Vagina (tissue), 2 donors: ENCODE results near the gene CDH13. TPM values are rescaled to one million over a fixed set of nuclear protein-coding genes. Genes with fewer than 3 reads are reported as not detected.

Source experiments
- DNase-seq, 2 donors: peaks; one replicate each; pipeline ENCODE4 v3.0.0-alpha.2; 2017; ENCODE audit errors: extremely low spot score in 2 of 2
- H3K27ac ChIP-seq: fragments of 200-600 bp; sonication (generic); one replicate; pipeline ENCODE4 v1.5.1; 2019
- H3K27me3 ChIP-seq: fragments of 200-600 bp; sonication (generic); one replicate; pipeline ENCODE4 v1.5.1; 2019
- H3K36me3 ChIP-seq, 2 donors: fragments of 200-600 bp; sonication (generic); one replicate each; pipeline ENCODE4 v1.5.1; 2017 to 2019
- H3K4me1 ChIP-seq: fragments of 200-600 bp; sonication (generic); one replicate; pipeline ENCODE4 v1.5.1; 2019
- H3K4me3 ChIP-seq, 2 donors: fragments of 200-600 bp; sonication (generic); 1 replicate in 1 of 2; 2 replicates in 1 of 2; pipeline ENCODE4 v1.5.1; 2016 to 2019
- H3K9me3 ChIP-seq: fragments of 200-600 bp; sonication (generic); one replicate; pipeline ENCODE4 v1.5.1; 2019
- POLR2A ChIP-seq, 2 donors: fragments of 450-650 bp; IDR thresholded peaks; one replicate each; pipeline ENCODE4 v1.6.1; 2017; ENCODE audit warnings: antibody characterized with exemption in 2 of 2, mild to moderate bottlenecking in 2 of 2, moderate library complexity in 2 of 2
- POLR2AphosphoS5 ChIP-seq, 2 donors: sonication (generic); formaldehyde crosslinking; IDR thresholded peaks; one replicate each; pipeline ENCODE4 v1.9.0; 2017; ENCODE audit warnings: antibody characterized with exemption in 2 of 2, mild to moderate bottlenecking in 2 of 2, low read depth in 1 of 2; ENCODE audit not compliant: insufficient read depth in 1 of 2
- intact Hi-C: fragments of 100-400 bp; cut with DNase I; formaldehyde crosslinking; loops from one replicate; pipeline ENCODE4 v1.15.1; 2023
- total RNA-seq: library from RNA; depleted of rRNA; stranded (reverse); fragments of >200 nt; gene quantifications from one replicate; pipeline ENCODE4 v1.2.3, GENCODE V29; 2016
- TF ChIP-seq, protein P1 (sequence below), 3 experiments: fragments of 450-650 bp in 2 of 3; fragments of 200-600 bp in 1 of 3; sonication (generic) in 1 of 3; IDR thresholded peaks; one replicate each; pipeline ENCODE4 v1.5.1; 2017 to 2019; ENCODE audit warnings: antibody characterized with exemption in 3 of 3, mild to moderate bottlenecking in 2 of 3, moderate library complexity in 2 of 3

Gene CDH13
- total RNA-seq, 1 donor from 2014 or later = 123 TPM

DNA sequence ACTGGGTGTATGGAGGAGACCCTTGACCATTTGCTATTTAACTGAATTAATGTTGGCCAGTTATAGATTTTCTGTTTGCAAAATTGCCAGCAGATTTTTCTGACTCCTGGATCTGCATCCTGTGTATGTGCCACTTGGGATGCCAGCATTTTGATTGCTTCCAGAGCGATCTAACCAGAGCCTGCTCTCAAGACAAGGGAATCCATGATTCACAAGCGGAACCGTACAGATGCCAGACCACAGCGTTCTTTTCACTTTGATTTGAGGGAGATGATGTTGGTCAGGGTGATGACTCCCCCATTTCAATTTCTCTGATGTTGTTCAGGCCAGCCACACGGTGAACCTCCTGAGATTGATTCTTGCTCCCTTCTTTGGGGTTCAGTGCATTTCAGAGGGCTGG, 228.7 kb downstream of the CDH13 start:
- H3K4me3 ChIP-seq = no peak overlapping the region
- no peaks in the 10 kb centered on the region for H3K27me3 ChIP-seq
- intact Hi-C loops = no loop called here
- no peak for TF ChIP-seq POLR2AphosphoS5 (IDR thresholded peaks at IDR 0.05; ENCODE audit: insufficient read depth in 1 of 2, low read depth in 1 of 2)
- no peaks in the 10 kb centered on the region for H3K4me1 ChIP-seq
- no peaks in the 10 kb centered on the region for H3K9me3 ChIP-seq
- DNase-seq = no peak
- H3K36me3 ChIP-seq = no peaks in the 10 kb centered on the region
- no peak overlapping the region for H3K27ac ChIP-seq

DNA sequence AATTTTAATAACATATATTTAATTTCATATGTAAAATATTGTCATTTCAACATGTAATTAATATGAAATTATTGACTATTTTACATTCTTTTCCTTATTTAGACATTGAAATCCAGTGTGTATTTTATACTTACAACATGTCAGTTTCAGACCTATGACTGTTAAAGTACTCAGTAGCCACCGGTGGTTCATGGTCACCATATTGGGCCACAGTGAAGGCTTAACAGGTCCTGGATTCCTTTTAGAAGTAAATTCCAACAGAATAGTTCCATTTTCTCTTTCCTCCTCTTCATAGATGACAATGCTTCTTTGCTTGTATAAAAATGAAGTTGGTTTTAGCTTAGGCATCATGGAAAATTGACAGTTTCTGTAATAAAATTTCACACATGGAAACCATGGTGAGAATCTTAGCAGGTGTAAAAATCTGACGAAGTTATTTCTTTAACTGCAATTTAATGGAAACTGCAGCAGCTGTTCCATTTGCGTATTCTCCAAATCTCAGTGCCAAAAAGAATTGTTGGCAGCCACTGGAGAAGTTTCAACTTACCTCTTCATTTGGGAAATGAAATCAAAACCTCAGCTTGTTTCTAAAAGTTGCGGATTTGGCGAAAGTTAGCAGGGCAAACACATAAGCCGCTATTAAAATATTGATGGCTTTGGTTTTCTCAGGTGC, 231.1 kb downstream of the CDH13 start:
- TF ChIP-seq POLR2AphosphoS5 (IDR thresholded peaks at IDR 0.05; ENCODE audit: insufficient read depth in 1 of 2, low read depth in 1 of 2) = no peak
- TF ChIP-seq, protein P1, sequence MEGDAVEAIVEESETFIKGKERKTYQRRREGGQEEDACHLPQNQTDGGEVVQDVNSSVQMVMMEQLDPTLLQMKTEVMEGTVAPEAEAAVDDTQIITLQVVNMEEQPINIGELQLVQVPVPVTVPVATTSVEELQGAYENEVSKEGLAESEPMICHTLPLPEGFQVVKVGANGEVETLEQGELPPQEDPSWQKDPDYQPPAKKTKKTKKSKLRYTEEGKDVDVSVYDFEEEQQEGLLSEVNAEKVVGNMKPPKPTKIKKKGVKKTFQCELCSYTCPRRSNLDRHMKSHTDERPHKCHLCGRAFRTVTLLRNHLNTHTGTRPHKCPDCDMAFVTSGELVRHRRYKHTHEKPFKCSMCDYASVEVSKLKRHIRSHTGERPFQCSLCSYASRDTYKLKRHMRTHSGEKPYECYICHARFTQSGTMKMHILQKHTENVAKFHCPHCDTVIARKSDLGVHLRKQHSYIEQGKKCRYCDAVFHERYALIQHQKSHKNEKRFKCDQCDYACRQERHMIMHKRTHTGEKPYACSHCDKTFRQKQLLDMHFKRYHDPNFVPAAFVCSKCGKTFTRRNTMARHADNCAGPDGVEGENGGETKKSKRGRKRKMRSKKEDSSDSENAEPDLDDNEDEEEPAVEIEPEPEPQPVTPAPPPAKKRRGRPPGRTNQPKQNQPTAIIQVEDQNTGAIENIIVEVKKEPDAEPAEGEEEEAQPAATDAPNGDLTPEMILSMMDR (IDR thresholded peaks at IDR 0.05) = no peak
- no peak for TF ChIP-seq POLR2A (IDR thresholded peaks at IDR 0.05)
- Histone ChIP-seq H3K27ac (no peak overlapping the region), H3K36me3 (no peaks in the 10 kb centered on the region), H3K27me3 (no peaks in the 10 kb centered on the region), H3K4me1 (no peaks in the 10 kb centered on the region), H3K9me3 (no peaks in the 10 kb centered on the region), H3K4me3 (no peak overlapping the region)
- no peak for DNase-seq
- intact Hi-C loops = no loop called here

DNA sequence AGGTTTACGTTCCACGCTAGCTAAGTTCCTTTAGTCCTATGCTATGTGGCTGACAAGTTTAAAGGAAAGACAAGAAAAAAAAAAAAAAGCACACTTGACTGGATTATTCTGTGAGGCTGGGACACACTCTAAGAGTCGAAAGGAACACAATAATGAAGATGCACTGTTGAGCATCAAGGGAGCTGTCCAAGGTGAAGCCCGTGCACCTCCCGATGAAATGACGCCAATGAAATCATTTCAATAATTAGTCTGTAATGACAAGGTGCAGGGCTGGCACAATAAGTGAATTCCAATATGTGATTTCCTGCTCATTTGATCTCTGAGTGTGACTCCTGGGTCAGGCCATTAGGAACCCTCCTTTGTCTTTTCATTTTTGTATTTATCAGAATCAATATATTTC, 232.9 kb downstream of the CDH13 start:
- intact Hi-C loops = no loop called here
- Histone ChIP-seq H3K4me1 (no peaks in the 10 kb centered on the region), H3K36me3 (no peaks in the 10 kb centered on the region), H3K27ac (no peak overlapping the region), H3K4me3 (no peak overlapping the region), H3K9me3 (no peaks in the 10 kb centered on the region), H3K27me3 (no peaks in the 10 kb centered on the region)
- no peak for DNase-seq
- TF ChIP-seq POLR2AphosphoS5 (IDR thresholded peaks at IDR 0.05; ENCODE audit: insufficient read depth in 1 of 2, low read depth in 1 of 2) (no peak), POLR2A (IDR thresholded peaks at IDR 0.05) (no peak)
- TF ChIP-seq, protein P1 (IDR thresholded peaks at IDR 0.05) = no peak

DNA sequence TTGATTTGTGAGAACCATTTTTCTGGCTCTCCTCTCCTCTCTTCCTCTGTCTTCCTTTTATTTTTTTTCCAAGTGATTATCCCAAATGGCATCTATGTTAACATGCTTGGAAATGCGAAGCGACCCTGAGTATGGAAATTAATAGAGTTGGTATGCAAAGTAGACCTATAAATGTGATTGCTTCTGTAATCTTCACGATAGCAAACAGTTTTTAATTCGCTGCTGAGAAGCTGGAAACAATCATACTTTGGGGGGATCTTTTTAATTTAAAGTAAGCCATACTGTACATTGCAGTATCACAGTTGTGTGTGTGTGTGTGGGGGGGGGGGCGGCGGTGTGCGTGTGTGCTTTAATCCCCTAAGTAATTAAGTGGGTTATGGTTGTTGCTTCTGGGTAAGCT, 233.3 kb downstream of the CDH13 start:
- no peak for DNase-seq
- Histone ChIP-seq H3K4me3 (no peak overlapping the region), H3K4me1 (no peaks in the 10 kb centered on the region), H3K9me3 (no peaks in the 10 kb centered on the region), H3K27ac (no peak overlapping the region), H3K36me3 (no peaks in the 10 kb centered on the region), H3K27me3 (no peaks in the 10 kb centered on the region)
- TF ChIP-seq, protein P1 (IDR thresholded peaks at IDR 0.05) = no peak
- TF ChIP-seq POLR2AphosphoS5 (IDR thresholded peaks at IDR 0.05; ENCODE audit: insufficient read depth in 1 of 2, low read depth in 1 of 2) (no peak), POLR2A (IDR thresholded peaks at IDR 0.05) (no peak)
- intact Hi-C loops = no loop called here

DNA sequence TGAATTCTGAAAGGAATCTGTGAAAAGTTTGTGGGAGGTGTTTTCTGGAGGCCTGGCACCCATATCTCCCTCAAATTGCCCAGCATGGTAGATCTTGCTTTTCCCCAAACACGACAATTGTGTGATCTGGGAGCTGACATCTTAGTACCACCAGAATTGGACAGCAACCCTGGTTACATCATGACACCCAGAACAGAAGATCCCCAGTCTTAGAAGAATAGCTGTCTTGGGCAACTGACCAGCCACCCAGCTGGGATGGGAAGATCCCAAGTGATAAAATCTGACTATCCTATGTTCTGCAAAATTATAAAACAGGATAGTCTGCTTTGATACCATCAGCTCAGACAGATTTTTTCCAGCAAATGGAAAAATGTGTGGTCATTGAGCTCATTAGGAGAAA, 235.3 kb downstream of the CDH13 start:
- no peak for TF ChIP-seq POLR2AphosphoS5 (IDR thresholded peaks at IDR 0.05; ENCODE audit: insufficient read depth in 1 of 2, low read depth in 1 of 2)
- no peak for TF ChIP-seq POLR2A (IDR thresholded peaks at IDR 0.05)
- TF ChIP-seq, protein P1 (IDR thresholded peaks at IDR 0.05) = no peak
- Histone ChIP-seq H3K27me3 (no peaks in the 10 kb centered on the region), H3K9me3 (no peaks in the 10 kb centered on the region), H3K36me3 (no peaks in the 10 kb centered on the region), H3K4me3 (no peak overlapping the region), H3K4me1 (peaks cover 3% of the 10 kb centered on the region), H3K27ac (no peak overlapping the region)
- intact Hi-C loops = no loop called here
- no peak for DNase-seq
